Spleen (tissue), 11 donors: ENCODE measurements around the gene POLR2J. TPM values are rescaled to one million over a fixed set of nuclear protein-coding genes. Genes with fewer than 3 reads are reported as not detected.
A peak's percentile ranks its signal among the peaks of the same experiment; 100 is the strongest.

Experiments used
- DNase-seq: peaks from one replicate; pipeline ENCODE4 v3.0.0-alpha.2; 2020
- H3K27ac ChIP-seq, 8 donors: fragments of 200-600 bp; sonication (generic) in 7 of 8; 1 replicate in 4 of 8; 2 replicates in 4 of 8; pipeline versions ENCODE4 v1.5.0 to v1.8.0; 2016 to 2021; ENCODE audit warnings: inconsistent platforms in 4 of 8, mild to moderate bottlenecking in 4 of 8, moderate library complexity in 1 of 8
- H3K27me3 ChIP-seq, 7 donors: fragments of 200-600 bp; sonication (generic) in 6 of 7; replicated peaks in 1 of 7; 1 replicate in 4 of 7; 2 replicates in 3 of 7; pipeline versions ENCODE4 v1.5.0 to v1.8.0; 2016 to 2021; ENCODE audit warnings: inconsistent platforms in 3 of 7, mild to moderate bottlenecking in 1 of 7
- H3K36me3 ChIP-seq, 6 donors: fragments of 200-600 bp; sonication (generic) in 5 of 6; 1 replicate in 4 of 6; 2 replicates in 2 of 6; pipeline versions ENCODE4 v1.5.0 to v1.8.0; 2016 to 2021; ENCODE audit warnings: inconsistent platforms in 2 of 6
- H3K4me1 ChIP-seq, 6 donors: fragments of 200-600 bp; sonication (generic) in 5 of 6; 1 replicate in 3 of 6; 2 replicates in 3 of 6; pipeline versions ENCODE4 v1.5.0 to v1.8.0; 2016 to 2021; ENCODE audit warnings: inconsistent platforms in 3 of 6
- H3K4me3 ChIP-seq, 8 donors: fragments of 200-600 bp; sonication (generic) in 7 of 8; 1 replicate in 4 of 8; 2 replicates in 4 of 8; pipeline versions ENCODE4 v1.5.0 to v1.8.0; 2016 to 2021; ENCODE audit warnings: inconsistent platforms in 4 of 8, mild to moderate bottlenecking in 4 of 8, moderate library complexity in 2 of 8
- H3K9me3 ChIP-seq, 8 donors: fragments of 200-600 bp; sonication (generic) in 7 of 8; 1 replicate in 4 of 8; 2 replicates in 4 of 8; pipeline versions ENCODE4 v1.5.0 to v1.8.0; 2016 to 2021; ENCODE audit warnings: inconsistent platforms in 4 of 8
- CTCF ChIP-seq, 11 experiments: fragments of 200-600 bp in 7 of 11; fragments of 450-650 bp in 4 of 11; sonication (generic) in 4 of 11; IDR thresholded peaks in 8 of 11; conservative IDR thresholded peaks in 3 of 11; 1 replicate in 7 of 11; 2 replicates in 4 of 11; pipeline versions ENCODE4 v1.4.0 to v1.8.0; 2016 to 2021; ENCODE audit warnings: antibody characterized with exemption in 11 of 11, inconsistent platforms in 4 of 11, mild to moderate bottlenecking in 1 of 11
- POLR2A ChIP-seq, 3 donors: fragments of 450-650 bp; IDR thresholded peaks; one replicate each; pipeline ENCODE4 v1.5.1; 2017; ENCODE audit warnings: antibody characterized with exemption in 3 of 3, mild to moderate bottlenecking in 1 of 3
- POLR2AphosphoS5 ChIP-seq, 3 donors: sonication (generic); formaldehyde crosslinking; IDR thresholded peaks; one replicate each; pipeline ENCODE4 v1.5.1; 2017; ENCODE audit warnings: antibody characterized with exemption in 3 of 3
- WGBS, 5 donors: extraction: QIAGEN DNeasy Blood & Tissue Kit in 3 of 5; methylation state at CpG; one replicate each; pipeline versions ENCODE4 v1.1.5 to v1.1.7; 2013 to 2018; 5-methylcytosine and 5-hydroxymethylcytosine counted together
- intact Hi-C: fragments of 100-400 bp; cut with DNase I; formaldehyde crosslinking; loops from one replicate; pipeline ENCODE4 v1.15.0; 2023; ENCODE audit warnings: low total_unique reads
- polyA plus RNA-seq, 3 donors: library from polyadenylated mRNA; stranded (reverse); fragments of 200-250 nt; gene quantifications; one replicate each; pipeline ENCODE4 v1.2.1, GENCODE V29; 2013
- total RNA-seq, 7 donors: library from RNA; depleted of rRNA in 3 of 7; stranded (reverse); fragments of >200 nt in 3 of 7; fragmentation: NEBNext Ultra II Directional in 4 of 7; extraction: Animal tissue kit (Norgen Biotek cat#: 25700) in 4 of 7; gene quantifications; one replicate each; pipeline versions ENCODE4 v1.1.0 to v1.2.1, GENCODE V29; 2016 to 2021
- donor health status: healthy with polysubstance abuse.
- donor health status: DM: no; HTN: no; CAD: no; lungs with moderate emphysema.
- donor health status: DM: no; HTN: no; CAD: no.
- donor health status: Bipolar disorder and iron deficiency.
- donor health status: healthy.
- donor health status: DM: no; HTN: no; CAD: no.
- donor health status: DM: yes; HTN: yes; CAD: no.

Gene POLR2J
- total and polyA plus RNA-seq, 10 donors = 8.4 to 98.8 (median 32.2) TPM

GRCh38 chr7:102452451-102452850 lies 26.3 kb downstream of the POLR2J start:
- H3K9me3 ChIP-seq = no peaks in the 10 kb centered on the region
- no peak for TF ChIP-seq POLR2AphosphoS5 (IDR thresholded peaks at IDR 0.05)
- H3K4me3 ChIP-seq = no peak overlapping the region
- WGBS, 5 donors = 85 to 98% (median 89%) methylated on average over 6 of the region's 6 CpGs
- H3K36me3 ChIP-seq = peaks cover 0 to 53% (median 40%) of the 10 kb centered on the region in 6 donors
- intact Hi-C loops = no loop called here
- DNase-seq = no peak
- H3K4me1 ChIP-seq = peaks cover 0 to 26% (median 3%) of the 10 kb centered on the region in 6 donors
- H3K27me3 ChIP-seq = no peaks in the 10 kb centered on the region
- H3K27ac ChIP-seq = no peak overlapping the region

DNA sequence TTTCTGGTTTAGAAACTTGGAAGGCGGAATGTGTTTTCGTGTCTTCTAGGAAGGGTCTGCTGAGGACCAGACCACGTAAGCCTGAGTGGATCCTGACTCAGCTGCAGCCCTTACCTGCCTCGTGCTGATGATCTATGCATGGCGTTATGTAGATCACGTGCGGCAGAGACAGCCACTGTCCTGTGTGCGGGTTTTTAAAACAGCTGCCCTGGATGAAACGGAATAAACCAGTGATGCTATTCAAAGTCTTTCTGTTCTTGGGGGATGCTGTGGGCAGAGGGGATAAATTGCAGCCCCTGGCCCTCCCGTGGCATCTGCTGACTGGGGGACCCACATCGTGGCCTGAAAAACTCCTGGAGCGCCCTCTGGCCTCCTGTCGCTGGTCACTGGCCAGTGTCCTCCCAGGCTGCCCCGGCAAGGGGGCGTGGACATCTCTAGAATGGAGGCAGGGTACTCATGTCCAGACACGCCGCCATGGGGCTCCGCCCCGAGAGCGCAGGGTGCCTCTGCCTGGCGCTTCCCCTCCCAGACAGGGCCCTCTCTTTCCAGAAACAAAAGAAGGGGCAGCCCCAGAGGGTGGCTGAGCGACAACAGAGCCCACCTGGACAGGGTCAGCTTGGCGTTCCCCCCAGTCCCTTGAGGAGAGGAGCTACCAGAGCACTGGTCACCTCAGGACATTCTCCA lies 27.2 kb downstream of the POLR2J start:
- Histone ChIP-seq H3K27ac (peak overlapping the region in 1 of 8 donors; percentile 5), H3K4me3 (no peak overlapping the region), H3K36me3 (peaks cover 5 to 53% (median 40%) of the 10 kb centered on the region in 6 donors), H3K27me3 (no peaks in the 10 kb centered on the region), H3K4me1 (peaks cover 0 to 31% (median 5%) of the 10 kb centered on the region in 6 donors), H3K9me3 (no peaks in the 10 kb centered on the region)
- no peak for DNase-seq
- TF ChIP-seq POLR2AphosphoS5 (IDR thresholded peaks at IDR 0.05) = peak in 1 of 3 donors; percentile 61
- TF ChIP-seq CTCF (IDR thresholded peaks at IDR 0.05 in 8 of 11, conservative IDR thresholded peaks at IDR 0.05 in 3 of 11) = no peak
- intact Hi-C loops = no loop called here
- 70 to 78% (median 74%) methylated on average over 15 to 23 of the region's 23 CpGs for WGBS, 5 donors

- no peak overlapping the region for H3K4me3 ChIP-seq
- 57 to 75% (median 69%) methylated on average over 6 of the region's 6 CpGs for WGBS, 5 donors
Measured at GRCh38 chr7:102450242-102450641, 28.5 kb downstream of the POLR2J start.

GRCh38 chr7:102449136-102449535 lies 29.6 kb downstream of the POLR2J start:
- no peak overlapping the region for H3K4me3 ChIP-seq
- intact Hi-C loops = no loop called here
- H3K36me3 ChIP-seq = peaks cover 5 to 57% (median 32%) of the 10 kb centered on the region in 6 donors
- H3K27me3 ChIP-seq = no peaks in the 10 kb centered on the region
- H3K9me3 ChIP-seq = no peaks in the 10 kb centered on the region
- H3K27ac ChIP-seq = no peak overlapping the region
- TF ChIP-seq CTCF (IDR thresholded peaks at IDR 0.05 in 8 of 11, conservative IDR thresholded peaks at IDR 0.05 in 3 of 11) (no peak), POLR2AphosphoS5 (IDR thresholded peaks at IDR 0.05) (peak in 1 of 3 donors; percentile 12), POLR2A (IDR thresholded peaks at IDR 0.05) (no peak)
- no peak for DNase-seq
- peaks cover 0 to 55% (median 24%) of the 10 kb centered on the region in 6 donors for H3K4me1 ChIP-seq
- 94 to 99% (median 97%) methylated on average over 15 of the region's 15 CpGs for WGBS, 5 donors

More at GRCh38 chr7:102450242-102450641, 28.5 kb downstream of the POLR2J start:
- peak; percentile 85 for DNase-seq
- no peak for TF ChIP-seq POLR2A (IDR thresholded peaks at IDR 0.05)
- TF ChIP-seq POLR2AphosphoS5 (IDR thresholded peaks at IDR 0.05) = peak; percentile 54 to 67 (median 61)
- peak; percentile 31 to 69 (median 52) for TF ChIP-seq CTCF (IDR thresholded peaks at IDR 0.05 in 8 of 11, conservative IDR thresholded peaks at IDR 0.05 in 3 of 11)
- Histone ChIP-seq H3K27ac (peak overlapping the region in 2 of 8 donors; percentile 22 to 26), H3K9me3 (no peaks in the 10 kb centered on the region), H3K36me3 (peaks cover 5 to 53% (median 33%) of the 10 kb centered on the region in 6 donors), H3K27me3 (no peaks in the 10 kb centered on the region), H3K4me1 (peaks cover 0 to 44% (median 16%) of the 10 kb centered on the region in 6 donors)
- intact Hi-C loops = no loop called here
